Body of pancreas (tissue), 4 donors: ENCODE measurements around the gene FAM120B. TPM values are rescaled to one million over a fixed set of nuclear protein-coding genes. Genes with fewer than 3 reads are reported as not detected.

Experiments
- ATAC-seq: fragments of 150-250 bp; one replicate; pipeline ENCODE4 v1.9.1; 2016
- DNase-seq, 4 donors: peaks; one replicate each; pipeline ENCODE4 v3.0.0-alpha.2; 2019
- H3K27ac ChIP-seq, 4 donors: fragments of 200-600 bp; sonication (generic); 1 replicate in 3 of 4; 2 replicates in 1 of 4; pipeline versions ENCODE4 v1.5.1 to v1.6.1; 2016 to 2019; ENCODE audit warnings: mild to moderate bottlenecking in 1 of 4, mixed read lengths in 1 of 4, moderate library complexity in 1 of 4
- H3K27me3 ChIP-seq, 2 donors: fragments of 200-600 bp; sonication (generic); one replicate each; pipeline ENCODE4 v1.6.0; 2016; ENCODE audit warnings: mild to moderate bottlenecking in 1 of 2
- H3K36me3 ChIP-seq, 2 donors: fragments of 200-600 bp; sonication (generic); replicated peaks in 1 of 2; 2 replicates each; pipeline ENCODE4 v1.5.1; 2016; ENCODE audit warnings: low read depth in 2 of 2; ENCODE audit not compliant: insufficient read depth in 1 of 2
- H3K4me1 ChIP-seq: fragments of 200-600 bp; sonication (generic); one replicate; pipeline ENCODE4 v1.6.0; 2016
- H3K4me3 ChIP-seq, 2 donors: fragments of 200-600 bp; sonication (generic); 1 replicate in 1 of 2; 2 replicates in 1 of 2; pipeline ENCODE4 v1.5.1; 2016 to 2019
- H3K9me3 ChIP-seq, 3 donors: fragments of 200-600 bp; sonication (generic); 1 replicate in 2 of 3; 2 replicates in 1 of 3; pipeline ENCODE4 v1.5.1; 2016
- CTCF ChIP-seq, 7 experiments: fragments of 450-650 bp in 4 of 7; fragments of 200-600 bp in 3 of 7; sonication (generic) in 3 of 7; IDR thresholded peaks; one replicate each; pipeline ENCODE4 v1.5.1; 2016 to 2019; ENCODE audit warnings: antibody characterized with exemption in 7 of 7
- POLR2A ChIP-seq, 3 donors: fragments of 450-650 bp; IDR thresholded peaks; one replicate each; pipeline ENCODE4 v1.6.1; 2016; ENCODE audit warnings: antibody characterized with exemption in 3 of 3, mild to moderate bottlenecking in 2 of 3
- WGBS, 2 donors: methylation state at CpG; one replicate each; pipeline ENCODE4 v1.1.5; 2017; 5-methylcytosine and 5-hydroxymethylcytosine counted together
- intact Hi-C: fragments of 100-400 bp; cut with DNase I; formaldehyde crosslinking; loops from one replicate; pipeline ENCODE4 v1.15.1; 2023
- total RNA-seq, 2 donors: library from RNA; depleted of rRNA; stranded (reverse); fragments of >200 nt; gene quantifications; one replicate each; pipeline ENCODE4 v1.1.0, GENCODE V29; 2016

FAM120B gene
- total RNA-seq, 2 donors from 2014 or later, result 15.6 to 29.0 TPM

GRCh38 chr6:170402318-170403040 lies 95.9 kb downstream of the FAM120B start:
- H3K9me3 ChIP-seq, result no peaks in the 10 kb centered on the region
- H3K27ac ChIP-seq, result no peak overlapping the region
- DNase-seq, result no peak
- intact Hi-C loops, result no loop called here
- WGBS, 2 donors, result 82 to 88% methylated on average over 13 of the region's 13 CpGs
- TF ChIP-seq CTCF (IDR thresholded peaks at IDR 0.05), result no peak
- TF ChIP-seq POLR2A (IDR thresholded peaks at IDR 0.05), result no peak
- H3K36me3 ChIP-seq, result peaks cover 0 to 14% of the 10 kb centered on the region in 2 donors
- no peaks in the 10 kb centered on the region for H3K27me3 ChIP-seq
- no peaks in the 10 kb centered on the region for H3K4me1 ChIP-seq
- H3K4me3 ChIP-seq, result no peak overlapping the region
- ATAC-seq, result no peak

- no peak for DNase-seq
- H3K4me3 ChIP-seq, result no peak overlapping the region
- TF ChIP-seq CTCF (IDR thresholded peaks at IDR 0.05) (no peak), POLR2A (IDR thresholded peaks at IDR 0.05) (no peak)
- no peaks in the 10 kb centered on the region for H3K27me3 ChIP-seq
- H3K27ac ChIP-seq, result no peak overlapping the region
- H3K4me1 ChIP-seq, result no peaks in the 10 kb centered on the region
- H3K9me3 ChIP-seq, result no peaks in the 10 kb centered on the region
- 72 to 85% methylated on average over 3 of the region's 3 CpGs for WGBS, 2 donors
- ATAC-seq, result no peak
- intact Hi-C loops, result no loop called here
- peaks cover 0 to 14% of the 10 kb centered on the region in 2 donors for H3K36me3 ChIP-seq
Observed at GRCh38 chr6:170403451-170403850, 96.9 kb downstream of the FAM120B start.

- Histone ChIP-seq H3K4me3 (no peak overlapping the region), H3K4me1 (no peaks in the 10 kb centered on the region), H3K36me3 (peaks cover 0 to 14% of the 10 kb centered on the region in 2 donors), H3K27me3 (no peaks in the 10 kb centered on the region), H3K9me3 (no peaks in the 10 kb centered on the region), H3K27ac (no peak overlapping the region)
- no peak for DNase-seq
- TF ChIP-seq POLR2A (IDR thresholded peaks at IDR 0.05) (no peak), CTCF (IDR thresholded peaks at IDR 0.05) (no peak)
- ATAC-seq, result no peak
- intact Hi-C loops, result no loop called here
- 68 to 85% methylated on average over 9 of the region's 9 CpGs for WGBS, 2 donors
Observed at GRCh38 chr6:170404036-170404435, 97.5 kb downstream of the FAM120B start.

GRCh38 chr6:170404697-170405096 lies 98.1 kb downstream of the FAM120B start:
- WGBS, 2 donors, result 69 to 85% methylated on average over 6 of the region's 6 CpGs
- ATAC-seq (no peak), DNase-seq (no peak)
- Histone ChIP-seq H3K36me3 (peaks cover 0 to 14% of the 10 kb centered on the region in 2 donors), H3K4me1 (no peaks in the 10 kb centered on the region), H3K4me3 (no peak overlapping the region), H3K27me3 (no peaks in the 10 kb centered on the region), H3K27ac (no peak overlapping the region), H3K9me3 (no peaks in the 10 kb centered on the region)
- intact Hi-C loops, result no loop called here
- TF ChIP-seq POLR2A (IDR thresholded peaks at IDR 0.05) (no peak), CTCF (IDR thresholded peaks at IDR 0.05) (no peak)
